HepG2 (cell line): ENCODE results near the gene PKM. TPM values are rescaled to one million over a fixed set of nuclear protein-coding genes. Genes with fewer than 3 reads are reported as not detected.

ENCODE experiments used
- CHD2 ChIP-seq: IDR thresholded peaks from 2 replicates; pipeline ENCODE4 v1.6.1; 2011; ENCODE audit warnings: low read depth, low read length, improper control_type of control experiment
- ELF1 ChIP-seq: sonication (generic); formaldehyde crosslinking; IDR thresholded peaks from 2 replicates; pipeline ENCODE4 v1.4.0; 2020; ENCODE audit warnings: missing genetic modification reagents
- FOXK2 ChIP-seq: fragments of 450-650 bp; IDR thresholded peaks from 2 replicates; pipeline ENCODE4 v1.6.1; 2016
- FUBP1 ChIP-seq: sonication (generic); formaldehyde crosslinking; IDR thresholded peaks from 2 replicates; pipeline ENCODE4 v1.5.1; 2020; ENCODE audit warnings: missing genetic modification reagents, mild to moderate bottlenecking, borderline replicate concordance
- GATAD1 ChIP-seq: IDR thresholded peaks from 2 replicates; pipeline ENCODE4 v1.6.1; 2016; ENCODE audit warnings: missing genetic modification reagents, missing compliant biosample characterization
- HMGXB4 ChIP-seq, 2 experiments: sonication (generic) in 1 of 2; formaldehyde crosslinking in 1 of 2; IDR thresholded peaks; 2 replicates each; pipeline versions ENCODE4 v1.4.0 to v1.6.1; 2018 to 2020; ENCODE audit warnings: missing genetic modification reagents in 2 of 2, borderline replicate concordance in 1 of 2, low read depth in 1 of 2, mild to moderate bottlenecking in 1 of 2, missing biosample characterization in 1 of 2
- MZF1 ChIP-seq: sonication (generic); formaldehyde crosslinking; IDR thresholded peaks from 2 replicates; pipeline ENCODE4 v1.8.1; 2023; ENCODE audit warnings: mild to moderate bottlenecking, missing genetic modification reagents, borderline replicate concordance
- NCOR1 ChIP-seq: fragments of 200-600 bp; sonication (generic); IDR thresholded peaks from 2 replicates; pipeline ENCODE4 v1.7.0; 2017; ENCODE audit warnings: antibody characterized with exemption, low read length, borderline replicate concordance
- NFRKB ChIP-seq: fragments of 450-650 bp; IDR thresholded peaks from 2 replicates; pipeline ENCODE4 v1.6.1; 2017
- NR2F1 ChIP-seq, 2 experiments: fragments of 450-650 bp in 1 of 2; formaldehyde crosslinking in 1 of 2; IDR thresholded peaks; 2 replicates each; pipeline versions ENCODE4 v1.5.0 to v1.6.1; 2016 to 2020; ENCODE audit warnings: mild to moderate bottlenecking in 1 of 2, missing compliant biosample characterization in 1 of 2, missing genetic modification reagents in 1 of 2, moderate library complexity in 1 of 2
- PCBP1 ChIP-seq: fragments of 200-400 bp; formaldehyde crosslinking; IDR thresholded peaks from 2 replicates; pipeline ENCODE4 v1.6.1; 2017; ENCODE audit warnings: mild to moderate bottlenecking, low read depth, low read length, borderline replicate concordance
- REPIN1 ChIP-seq: sonication (generic); formaldehyde crosslinking; IDR thresholded peaks from 2 replicates; pipeline ENCODE4 v1.8.0; 2022; ENCODE audit warnings: missing genetic modification reagents, low read depth, mild to moderate bottlenecking, borderline replicate concordance
- SALL1 ChIP-seq: sonication (generic); formaldehyde crosslinking; IDR thresholded peaks from 2 replicates; pipeline ENCODE4 v1.8.0; 2022; ENCODE audit warnings: mild to moderate bottlenecking, missing genetic modification reagents
- SP5 ChIP-seq: IDR thresholded peaks from 2 replicates; pipeline ENCODE4 v1.6.1; 2016; ENCODE audit warnings: low read depth, borderline replicate concordance
- ZBTB42 ChIP-seq: sonication (generic); formaldehyde crosslinking; IDR thresholded peaks from 2 replicates; pipeline ENCODE4 v1.5.0; 2020; ENCODE audit warnings: mild to moderate bottlenecking, missing genetic modification reagents
- ZFP36 ChIP-seq: fragments of 150-350 bp; IDR thresholded peaks from 2 replicates; pipeline ENCODE4 v1.6.1; 2018; ENCODE audit warnings: borderline replicate concordance, low read length, low read depth; ENCODE audit not compliant: partially characterized antibody
- ZFY ChIP-seq: sonication (generic); formaldehyde crosslinking; IDR thresholded peaks from 2 replicates; pipeline ENCODE4 v1.4.0; 2020; ENCODE audit warnings: missing genetic modification reagents
- ZNF138 ChIP-seq: sonication (generic); formaldehyde crosslinking; IDR thresholded peaks from 2 replicates; pipeline ENCODE4 v1.5.0; 2020; ENCODE audit warnings: mild to moderate bottlenecking, low read depth, missing genetic modification reagents
- ZNF143 ChIP-seq: sonication (generic); formaldehyde crosslinking; IDR thresholded peaks from 2 replicates; pipeline ENCODE4 v1.4.0; 2020; ENCODE audit warnings: missing genetic modification reagents
- ZNF160 ChIP-seq: sonication (generic); formaldehyde crosslinking; IDR thresholded peaks from 2 replicates; pipeline ENCODE4 v1.8.0; 2022; ENCODE audit warnings: mild to moderate bottlenecking, inconsistent platforms, missing genetic modification reagents
- ZNF264 ChIP-seq: sonication (generic); formaldehyde crosslinking; IDR thresholded peaks from 2 replicates; pipeline ENCODE4 v1.4.0; 2020; ENCODE audit warnings: missing genetic modification reagents
- ZNF558 ChIP-seq: sonication (generic); formaldehyde crosslinking; IDR thresholded peaks from 2 replicates; pipeline ENCODE4 v1.9.0; 2022; ENCODE audit warnings: mild to moderate bottlenecking, missing genetic modification reagents, borderline replicate concordance
- ZNF850 ChIP-seq: sonication (generic); formaldehyde crosslinking; conservative IDR thresholded peaks from 2 replicates; pipeline ENCODE4 v1.9.0; 2021; ENCODE audit warnings: mild to moderate bottlenecking, missing genetic modification reagents
- polyA plus RNA-seq, 8 experiments: library from polyadenylated mRNA; depleted of rRNA in 3 of 8; stranded (reverse) in 7 of 8; unstranded in 1 of 8; fragments of >200 nt; fragmentation: Illumina TruSeq in 4 of 8; extraction: Trizol in 4 of 8; gene quantifications; 2 replicates each; pipeline versions ENCODE4 v1.2.1 to v1.2.3, GENCODE V29; 2011 to 2016; ENCODE audit warnings: low read depth in 4 of 8, missing spikeins in 1 of 8, mixed read lengths in 1 of 8; ENCODE audit not compliant: insufficient read depth in 1 of 8
- total RNA-seq, 5 experiments: library from RNA; depleted of rRNA; stranded (reverse); fragments of >200 nt; fragmentation: Illumina TruSeq; extraction: Trizol; gene quantifications; 2 replicates each; pipeline ENCODE4 v1.2.3, GENCODE V29; 2016; ENCODE audit warnings: low read depth in 1 of 5
- TF ChIP-seq, protein P1 (sequence below): sonication (generic); formaldehyde crosslinking; IDR thresholded peaks from 2 replicates; pipeline ENCODE4 v1.4.0; 2020; ENCODE audit warnings: missing genetic modification reagents
- TF ChIP-seq, protein P2 (sequence below): sonication (generic); formaldehyde crosslinking; IDR thresholded peaks from 2 replicates; pipeline ENCODE4 v1.4.0; 2020; ENCODE audit warnings: missing genetic modification reagents

PKM gene
- total and polyA plus RNA-seq, 2 of the 13 experiments (the other 11 are each of a cell fraction or from before 2014, with no cell fraction given): 488 to 780 TPM

GRCh38 chr15:72230197-72231065 is 559 bp downstream of the PKM start (continued):
- TF ChIP-seq, protein P1, sequence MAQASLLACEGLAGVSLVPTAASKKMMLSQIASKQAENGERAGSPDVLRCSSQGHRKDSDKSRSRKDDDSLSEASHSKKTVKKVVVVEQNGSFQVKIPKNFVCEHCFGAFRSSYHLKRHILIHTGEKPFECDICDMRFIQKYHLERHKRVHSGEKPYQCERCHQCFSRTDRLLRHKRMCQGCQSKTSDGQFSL: no peak; the same call in 1 of the 2 replicates
- no peak for TF ChIP-seq GATAD1 (CRISPR knock-in tag)
- TF ChIP-seq, protein P2, sequence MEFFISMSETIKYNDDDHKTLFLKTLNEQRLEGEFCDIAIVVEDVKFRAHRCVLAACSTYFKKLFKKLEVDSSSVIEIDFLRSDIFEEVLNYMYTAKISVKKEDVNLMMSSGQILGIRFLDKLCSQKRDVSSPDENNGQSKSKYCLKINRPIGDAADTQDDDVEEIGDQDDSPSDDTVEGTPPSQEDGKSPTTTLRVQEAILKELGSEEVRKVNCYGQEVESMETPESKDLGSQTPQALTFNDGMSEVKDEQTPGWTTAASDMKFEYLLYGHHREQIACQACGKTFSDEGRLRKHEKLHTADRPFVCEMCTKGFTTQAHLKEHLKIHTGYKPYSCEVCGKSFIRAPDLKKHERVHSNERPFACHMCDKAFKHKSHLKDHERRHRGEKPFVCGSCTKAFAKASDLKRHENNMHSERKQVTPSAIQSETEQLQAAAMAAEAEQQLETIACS: no peak
- no peak for TF ChIP-seq ZNF160 (CRISPR knock-in tag)
- TF ChIP-seq HMGXB4 (CRISPR knock-in tag; IDR thresholded peaks at IDR 0.05; ENCODE audit: borderline replicate concordance in 1 of 2, low read depth in 1 of 2): peak in 1 of 2 experiments; percentile 2; a peak in 2 of 4 replicates
- 0 out of 2 replicates have a peak, but pooled peaks have one; percentile 18 for TF ChIP-seq FUBP1 (CRISPR knock-in tag)
- TF ChIP-seq ZNF143 (CRISPR knock-in tag): no peak; the same call in 1 of the 2 replicates
- no peak for TF ChIP-seq NCOR1
- 0 out of 2 replicates have a peak, but pooled peaks have one; percentile 28 for TF ChIP-seq ELF1 (CRISPR knock-in tag)
- no peak for TF ChIP-seq ZNF850 (CRISPR knock-in tag)
- TF ChIP-seq NR2F1 (CRISPR knock-in tag; IDR thresholded peaks at IDR 0.05): no peak
- TF ChIP-seq MZF1 (CRISPR knock-in tag): peak; percentile 75; the same call in 1 of the 2 replicates
- no peak for TF ChIP-seq NFRKB
- TF ChIP-seq ZNF138 (CRISPR knock-in tag): no peak; the same call in 1 of the 2 replicates
- no peak for TF ChIP-seq FOXK2
- no peak for TF ChIP-seq REPIN1 (CRISPR knock-in tag)
- no peak; the same call in 1 of the 2 replicates for TF ChIP-seq ZBTB42
- no peak for TF ChIP-seq CHD2
- TF ChIP-seq ZNF558 (CRISPR knock-in tag): peak; percentile 46; the same call in 1 of the 2 replicates
- no peak for TF ChIP-seq PCBP1
- no peak for TF ChIP-seq ZFP36
- TF ChIP-seq ZNF264 (CRISPR knock-in tag): no peak; the same call in 1 of the 2 replicates
- TF ChIP-seq SP5 (CRISPR knock-in tag): peak; percentile 87
- TF ChIP-seq SALL1: peak; percentile 72
- peak; percentile 60 for TF ChIP-seq ZFY (CRISPR knock-in tag)
